ENCODE data around the gene SNCA. TPM values are rescaled to one million over a fixed set of nuclear protein-coding genes. Genes with fewer than 3 reads are reported as not detected.

SNCA gene
- total RNA-seq, 4 donors from 2014 or later, result 0.87 to 16.3 (median 5.3) TPM

DNA sequence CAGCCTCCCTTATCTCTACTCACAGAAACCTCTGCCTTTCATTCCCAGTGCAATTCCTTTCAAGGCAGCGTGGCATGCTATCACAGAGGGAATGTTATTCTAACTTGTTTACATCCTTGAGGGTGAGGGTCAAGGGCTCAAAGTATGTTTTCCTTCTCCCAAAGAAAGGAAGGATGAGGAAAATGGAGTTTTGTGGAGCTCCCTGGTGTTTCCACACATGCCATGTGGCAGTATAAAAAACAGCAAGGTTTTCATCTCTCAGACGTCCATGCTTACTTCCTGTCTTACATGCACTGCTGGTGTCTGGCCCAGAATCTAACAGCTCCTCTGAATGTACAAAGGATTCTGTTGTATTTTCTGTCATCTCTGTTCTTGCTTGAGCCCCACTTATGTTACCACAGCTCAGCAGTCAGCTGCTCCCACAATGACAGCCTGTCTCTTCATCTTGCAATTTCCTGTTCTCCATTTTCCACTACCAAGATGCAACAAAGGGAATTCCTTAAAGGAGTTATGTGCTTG, 128.0 kb downstream of the SNCA start:
- H3K36me3 ChIP-seq, result no peaks in the 10 kb centered on the region
- WGBS, 2 donors, result 24 to 63% methylated on average over 2 of the region's 2 CpGs
- no peak for TF ChIP-seq POLR2A (IDR thresholded peaks at IDR 0.05)
- TF ChIP-seq, protein P1, sequence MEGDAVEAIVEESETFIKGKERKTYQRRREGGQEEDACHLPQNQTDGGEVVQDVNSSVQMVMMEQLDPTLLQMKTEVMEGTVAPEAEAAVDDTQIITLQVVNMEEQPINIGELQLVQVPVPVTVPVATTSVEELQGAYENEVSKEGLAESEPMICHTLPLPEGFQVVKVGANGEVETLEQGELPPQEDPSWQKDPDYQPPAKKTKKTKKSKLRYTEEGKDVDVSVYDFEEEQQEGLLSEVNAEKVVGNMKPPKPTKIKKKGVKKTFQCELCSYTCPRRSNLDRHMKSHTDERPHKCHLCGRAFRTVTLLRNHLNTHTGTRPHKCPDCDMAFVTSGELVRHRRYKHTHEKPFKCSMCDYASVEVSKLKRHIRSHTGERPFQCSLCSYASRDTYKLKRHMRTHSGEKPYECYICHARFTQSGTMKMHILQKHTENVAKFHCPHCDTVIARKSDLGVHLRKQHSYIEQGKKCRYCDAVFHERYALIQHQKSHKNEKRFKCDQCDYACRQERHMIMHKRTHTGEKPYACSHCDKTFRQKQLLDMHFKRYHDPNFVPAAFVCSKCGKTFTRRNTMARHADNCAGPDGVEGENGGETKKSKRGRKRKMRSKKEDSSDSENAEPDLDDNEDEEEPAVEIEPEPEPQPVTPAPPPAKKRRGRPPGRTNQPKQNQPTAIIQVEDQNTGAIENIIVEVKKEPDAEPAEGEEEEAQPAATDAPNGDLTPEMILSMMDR (IDR thresholded peaks at IDR 0.05), result no peak

DNA sequence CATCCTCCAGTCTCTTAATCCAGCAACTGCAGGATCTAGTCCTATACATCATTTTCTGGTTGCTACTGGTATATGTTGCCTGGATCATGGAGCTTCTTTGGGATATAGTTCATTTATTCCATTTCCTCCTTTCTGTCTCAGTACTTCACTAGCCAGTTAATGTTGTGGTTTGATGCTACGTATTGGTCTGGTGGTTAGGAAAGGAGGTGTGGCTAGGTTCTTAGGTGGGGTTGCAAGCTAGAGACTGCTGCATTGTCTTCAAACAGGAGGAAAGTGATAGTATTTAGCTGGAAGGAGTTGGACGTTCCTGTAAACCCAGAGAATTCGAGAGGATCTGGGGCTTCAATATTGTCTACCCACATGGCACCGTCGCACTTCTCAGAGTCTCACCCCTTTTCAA, 129.5 kb downstream of the SNCA start:
- no peaks in the 10 kb centered on the region for H3K27me3 ChIP-seq
- intact Hi-C loops (cut with DNase I), result no loop called here
- DNase-seq, result no peak
- H3K27ac ChIP-seq, result no peak overlapping the region
- H3K4me1 ChIP-seq, result no peaks in the 10 kb centered on the region
- 77 to 92% methylated on average over 5 of the region's 5 CpGs for WGBS, 2 donors
- TF ChIP-seq, protein P1 (IDR thresholded peaks at IDR 0.05), result no peak
- no peak for TF ChIP-seq POLR2A (IDR thresholded peaks at IDR 0.05)
- H3K4me3 ChIP-seq, result no peak overlapping the region
- no peaks in the 10 kb centered on the region for H3K9me3 ChIP-seq
- no peaks in the 10 kb centered on the region for H3K36me3 ChIP-seq

More for the DNA sequence above, 128.0 kb downstream of the SNCA start:
- H3K27me3 ChIP-seq, result no peaks in the 10 kb centered on the region
- H3K4me1 ChIP-seq, result no peaks in the 10 kb centered on the region
- no peak overlapping the region for H3K27ac ChIP-seq
- no peaks in the 10 kb centered on the region for H3K9me3 ChIP-seq
- no peak overlapping the region for H3K4me3 ChIP-seq
- intact Hi-C loops (cut with DNase I), result no loop called here
- DNase-seq, result no peak

DNA sequence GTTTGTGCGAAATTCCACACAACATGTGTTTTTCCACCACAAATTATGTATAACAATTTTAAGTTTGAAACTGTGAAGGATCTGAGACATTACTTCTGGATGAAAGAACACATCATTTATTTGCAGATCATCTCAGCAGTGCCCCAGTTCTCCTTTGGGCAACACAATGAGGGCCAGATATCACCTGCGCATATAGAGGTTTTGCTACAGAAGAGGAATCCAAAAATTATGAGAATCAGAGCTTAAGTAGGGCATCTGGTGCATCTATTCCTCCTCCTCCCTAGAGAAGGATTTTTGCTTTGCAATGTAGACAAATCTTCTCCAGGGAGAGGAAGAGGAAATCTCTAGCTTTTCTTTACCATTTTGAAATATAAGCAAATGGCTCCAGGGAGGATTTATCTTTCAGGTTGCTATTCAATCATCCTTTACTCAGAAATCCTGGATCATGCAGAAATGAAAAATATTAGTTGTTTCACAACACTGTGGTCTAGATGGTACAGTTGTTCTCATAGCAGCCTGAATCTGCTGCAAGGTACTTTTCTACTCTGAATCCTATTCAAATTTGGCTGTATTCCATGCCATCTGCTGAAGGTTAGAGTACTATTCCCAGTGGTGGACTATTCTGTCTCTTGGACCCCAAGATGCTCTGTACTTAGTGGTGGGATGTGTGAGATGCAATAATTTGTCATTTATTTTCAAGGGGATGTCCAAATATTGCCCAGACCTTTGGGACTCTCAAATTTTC, 132.1 kb downstream of the SNCA start:
- H3K4me3 ChIP-seq, result no peak overlapping the region
- no peaks in the 10 kb centered on the region for H3K36me3 ChIP-seq
- 92 to 94% methylated on average over 2 of the region's 2 CpGs for WGBS, 2 donors
- intact Hi-C loops (cut with DNase I), result no loop called here
- no peak for TF ChIP-seq POLR2A (IDR thresholded peaks at IDR 0.05)
- TF ChIP-seq, protein P1 (IDR thresholded peaks at IDR 0.05), result no peak
- no peak overlapping the region for H3K27ac ChIP-seq
- no peaks in the 10 kb centered on the region for H3K4me1 ChIP-seq
- no peaks in the 10 kb centered on the region for H3K27me3 ChIP-seq
- DNase-seq, result no peak
- no peaks in the 10 kb centered on the region for H3K9me3 ChIP-seq

DNA sequence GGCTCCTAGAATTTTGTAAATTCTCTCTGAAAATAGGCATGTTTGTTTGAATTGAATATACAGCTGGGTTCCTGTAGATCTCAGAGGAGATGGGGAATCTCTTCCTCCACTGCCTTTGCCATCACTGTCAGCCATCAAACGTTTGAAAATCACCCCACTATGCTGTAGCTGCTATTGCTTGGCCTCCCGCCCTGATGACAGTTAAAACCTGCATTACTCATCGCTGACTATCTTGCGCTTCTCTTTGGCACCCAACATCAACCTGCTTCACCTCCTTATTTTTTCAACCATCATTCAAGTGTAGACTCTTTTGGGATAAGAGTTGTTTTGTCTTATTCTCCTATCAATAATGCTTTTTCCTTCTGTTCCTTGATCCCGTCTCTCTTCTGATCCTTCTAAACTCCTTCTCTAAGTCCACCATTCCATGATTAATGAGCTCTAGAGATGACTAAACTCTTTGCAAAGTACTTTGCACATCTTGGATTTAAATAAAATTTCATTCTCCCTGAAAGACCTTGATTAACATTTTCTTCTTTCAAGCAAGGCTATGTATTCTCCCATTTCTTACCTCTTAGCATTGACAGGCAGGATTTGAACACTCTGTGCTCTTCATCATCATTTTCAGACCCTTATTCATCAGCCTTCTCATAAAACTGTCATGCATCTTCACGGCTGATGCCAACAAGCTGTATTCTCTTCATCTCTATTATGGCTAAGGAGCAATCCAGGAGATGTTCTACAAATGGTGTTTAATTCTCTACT, 133.0 kb downstream of the SNCA start:
- Histone ChIP-seq H3K27me3 (no peaks in the 10 kb centered on the region), H3K4me3 (no peak overlapping the region), H3K36me3 (no peaks in the 10 kb centered on the region), H3K27ac (no peak overlapping the region), H3K9me3 (no peaks in the 10 kb centered on the region), H3K4me1 (no peaks in the 10 kb centered on the region)
- no peak for DNase-seq
- 51 to 69% methylated on average over 6 of the region's 6 CpGs for WGBS, 2 donors
- TF ChIP-seq, protein P1 (IDR thresholded peaks at IDR 0.05), result no peak
- no peak for TF ChIP-seq POLR2A (IDR thresholded peaks at IDR 0.05)
- intact Hi-C loops (cut with DNase I), result no loop called here

All from esophagus squamous epithelium (tissue), 5 donors.